GM12878 (cell line): Measurements from ENCODE around the gene PRPF6. TPM values are rescaled to one million over a fixed set of nuclear protein-coding genes. Genes with fewer than 3 reads are reported as not detected.

Experiments used
- BHLHE40 ChIP-seq, 2 experiments: fragments of 450-650 bp in 1 of 2; IDR thresholded peaks; 2 replicates each; pipeline ENCODE4 v1.6.1; 2011 to 2017; ENCODE audit warnings: low read depth in 2 of 2, borderline replicate concordance in 1 of 2, improper control_type of control experiment in 1 of 2, low read length in 1 of 2, mild to moderate bottlenecking in 1 of 2
- CEBPB ChIP-seq, 2 experiments: fragments of 150-350 bp in 1 of 2; IDR thresholded peaks; 2 replicates each; pipeline ENCODE4 v1.6.1; 2012 to 2014; ENCODE audit warnings: low read depth in 2 of 2, low read length in 2 of 2, borderline replicate concordance in 1 of 2, inconsistent platforms in 1 of 2
- CREM ChIP-seq: IDR thresholded peaks from 2 replicates; pipeline ENCODE4 v1.6.1; 2014; ENCODE audit warnings: antibody characterized with exemption, low read depth
- MXI1 ChIP-seq: fragments of 150-350 bp; IDR thresholded peaks from 2 replicates; pipeline ENCODE4 v1.6.1; 2011; ENCODE audit warnings: low read depth, mild to moderate bottlenecking, inconsistent platforms, low read length, improper control_type of control experiment
- NFXL1 ChIP-seq: fragments of 450-650 bp; IDR thresholded peaks from 2 replicates; pipeline ENCODE4 v1.6.1; 2017; ENCODE audit warnings: antibody characterized with exemption, mild to moderate bottlenecking, borderline replicate concordance
- PAX8 ChIP-seq: fragments of 450-650 bp; IDR thresholded peaks from 2 replicates; pipeline ENCODE4 v1.6.1; 2017; ENCODE audit warnings: mild to moderate bottlenecking, moderate library complexity
- RELA ChIP-seq: fragments of 450-650 bp; IDR thresholded peaks from 2 replicates; pipeline ENCODE4 v1.8.0; 2014; ENCODE audit warnings: borderline replicate concordance; ENCODE audit not compliant: partially characterized antibody
- SIX5 ChIP-seq: IDR thresholded peaks from 2 replicates; pipeline ENCODE4 v1.6.1; 2011; ENCODE audit warnings: mild to moderate bottlenecking, low read depth, low read length, moderate library complexity; ENCODE audit not compliant: severe bottlenecking
- STAT1 ChIP-seq: fragments of 450-650 bp; conservative IDR thresholded peaks from 2 replicates; pipeline ENCODE4 v1.6.1; 2014; ENCODE audit warnings: antibody characterized with exemption, mild to moderate bottlenecking
- TARDBP ChIP-seq: IDR thresholded peaks from 2 replicates; pipeline ENCODE4 v1.6.1; 2016; ENCODE audit warnings: borderline replicate concordance
- TCF7 ChIP-seq: IDR thresholded peaks from 2 replicates; pipeline ENCODE4 v1.6.1; 2014; ENCODE audit warnings: antibody characterized with exemption, borderline replicate concordance
- ZNF207 ChIP-seq: fragments of 450-650 bp; IDR thresholded peaks from 2 replicates; pipeline ENCODE4 v1.6.1; 2014; ENCODE audit warnings: antibody characterized with exemption, mild to moderate bottlenecking, borderline replicate concordance
- polyA plus RNA-seq, 11 experiments: library from polyadenylated mRNA; depleted of rRNA in 4 of 11; unstranded in 6 of 11; stranded (reverse) in 5 of 11; fragments of >200 nt; fragmentation: Nextera tagmentation in 4 of 11; fragmentation: Illumina TruSeq in 1 of 11; extraction: Ambion mirVana in 4 of 11; extraction: Trizol in 1 of 11; gene quantifications; 1 replicate in 1 of 11; 2 replicates in 10 of 11; pipeline versions ENCODE4 v1.2.1 to v1.2.3, GENCODE V29; 2011 to 2016; ENCODE audit warnings: inconsistent platforms in 2 of 11, missing spikeins in 2 of 11, low read depth in 1 of 11
- total RNA-seq, 4 experiments: library from RNA; depleted of rRNA in 3 of 4; stranded (reverse); fragments of >200 nt in 3 of 4; fragmentation: Illumina TruSeq in 1 of 4; extraction: Trizol in 1 of 4; gene quantifications; 2 replicates each; pipeline versions ENCODE4 v1.2.1 to v1.2.3, GENCODE V29; 2013 to 2021
- TF ChIP-seq, protein P1 (sequence below): fragments of 450-650 bp; IDR thresholded peaks from 2 replicates; pipeline ENCODE4 v1.6.1; 2017; ENCODE audit warnings: mild to moderate bottlenecking, moderate library complexity
- TF ChIP-seq, protein P2 (sequence below): fragments of 450-650 bp; conservative IDR thresholded peaks from 2 replicates; pipeline ENCODE4 v1.6.1; 2017; ENCODE audit warnings: mild to moderate bottlenecking, moderate library complexity
- TF ChIP-seq, protein P3 (sequence below): fragments of 450-650 bp; formaldehyde crosslinking; IDR thresholded peaks from 2 replicates; pipeline ENCODE4 v1.5.0; 2022; ENCODE audit warnings: mild to moderate bottlenecking, missing genetic modification characterization
- TF ChIP-seq, protein P4 (sequence below): IDR thresholded peaks from 2 replicates; pipeline ENCODE4 v1.6.1; 2012; ENCODE audit warnings: low read depth, low read length, improper control_type of control experiment

Gene PRPF6
- total and polyA plus RNA-seq, 10 of the 15 experiments (the other 5 are each of a cell fraction or from before 2014, with no cell fraction given), result 5.0 to 102 (median 71.3) TPM

DNA sequence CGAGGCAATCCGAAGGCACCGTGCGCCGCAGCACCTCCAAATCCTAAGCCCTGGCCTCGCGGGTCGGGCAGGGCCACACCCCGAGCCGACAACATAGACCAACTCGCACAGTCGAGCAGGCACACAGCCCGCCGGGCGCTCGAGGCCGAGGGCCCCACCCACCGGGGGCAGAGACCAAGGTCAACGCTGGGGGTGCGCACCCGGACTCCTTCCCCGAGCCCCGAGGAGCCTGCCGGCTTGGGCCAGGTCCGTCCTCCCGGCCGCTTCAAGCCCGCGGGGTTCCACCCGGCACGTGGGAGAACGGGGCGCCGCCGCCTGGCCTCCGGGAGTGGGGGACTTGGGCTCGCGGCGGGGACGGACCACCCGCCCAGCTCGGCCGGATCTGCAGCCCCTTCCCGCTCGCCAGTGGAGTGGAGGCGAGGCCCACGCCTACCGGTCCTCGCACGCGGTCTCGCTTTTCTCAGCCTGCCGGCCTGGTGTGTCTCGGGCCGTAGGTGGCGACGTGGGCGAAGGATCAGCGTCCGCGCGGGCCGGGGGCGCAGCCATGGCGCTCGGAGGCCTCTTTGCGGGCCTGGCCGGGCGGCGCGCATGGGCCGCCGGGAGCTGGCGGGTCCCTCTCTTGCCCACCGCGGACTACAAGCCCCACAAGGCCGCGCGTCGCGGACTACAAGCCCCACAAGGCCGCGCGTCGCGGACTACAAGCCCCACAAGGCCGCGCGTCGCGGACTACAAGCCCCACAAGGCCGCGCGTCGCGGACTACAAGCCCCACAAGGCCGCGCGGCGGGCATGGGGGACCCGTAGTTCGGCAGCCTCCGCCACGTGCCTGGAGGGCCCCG lies 24.9 kb upstream of the PRPF6 start, which contains the start of gene UCKL1 (continued):
- TF ChIP-seq, protein P1, sequence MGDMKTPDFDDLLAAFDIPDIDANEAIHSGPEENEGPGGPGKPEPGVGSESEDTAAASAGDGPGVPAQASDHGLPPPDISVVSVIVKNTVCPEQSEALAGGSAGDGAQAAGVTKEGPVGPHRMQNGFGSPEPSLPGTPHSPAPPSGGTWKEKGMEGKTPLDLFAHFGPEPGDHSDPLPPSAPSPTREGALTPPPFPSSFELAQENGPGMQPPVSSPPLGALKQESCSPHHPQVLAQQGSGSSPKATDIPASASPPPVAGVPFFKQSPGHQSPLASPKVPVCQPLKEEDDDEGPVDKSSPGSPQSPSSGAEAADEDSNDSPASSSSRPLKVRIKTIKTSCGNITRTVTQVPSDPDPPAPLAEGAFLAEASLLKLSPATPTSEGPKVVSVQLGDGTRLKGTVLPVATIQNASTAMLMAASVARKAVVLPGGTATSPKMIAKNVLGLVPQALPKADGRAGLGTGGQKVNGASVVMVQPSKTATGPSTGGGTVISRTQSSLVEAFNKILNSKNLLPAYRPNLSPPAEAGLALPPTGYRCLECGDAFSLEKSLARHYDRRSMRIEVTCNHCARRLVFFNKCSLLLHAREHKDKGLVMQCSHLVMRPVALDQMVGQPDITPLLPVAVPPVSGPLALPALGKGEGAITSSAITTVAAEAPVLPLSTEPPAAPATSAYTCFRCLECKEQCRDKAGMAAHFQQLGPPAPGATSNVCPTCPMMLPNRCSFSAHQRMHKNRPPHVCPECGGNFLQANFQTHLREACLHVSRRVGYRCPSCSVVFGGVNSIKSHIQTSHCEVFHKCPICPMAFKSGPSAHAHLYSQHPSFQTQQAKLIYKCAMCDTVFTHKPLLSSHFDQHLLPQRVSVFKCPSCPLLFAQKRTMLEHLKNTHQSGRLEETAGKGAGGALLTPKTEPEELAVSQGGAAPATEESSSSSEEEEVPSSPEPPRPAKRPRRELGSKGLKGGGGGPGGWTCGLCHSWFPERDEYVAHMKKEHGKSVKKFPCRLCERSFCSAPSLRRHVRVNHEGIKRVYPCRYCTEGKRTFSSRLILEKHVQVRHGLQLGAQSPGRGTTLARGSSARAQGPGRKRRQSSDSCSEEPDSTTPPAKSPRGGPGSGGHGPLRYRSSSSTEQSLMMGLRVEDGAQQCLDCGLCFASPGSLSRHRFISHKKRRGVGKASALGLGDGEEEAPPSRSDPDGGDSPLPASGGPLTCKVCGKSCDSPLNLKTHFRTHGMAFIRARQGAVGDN, result peak; percentile 30; the same call in 1 of the 2 replicates
- peak; percentile 13 for TF ChIP-seq RELA
- TF ChIP-seq TCF7, result no peak
- TF ChIP-seq SIX5, result peak; percentile 97
- peak; percentile 83; the same call in 1 of the 2 replicates for TF ChIP-seq ZNF207
- peak; percentile 93 for TF ChIP-seq TARDBP
- TF ChIP-seq PAX8, result no peak
- TF ChIP-seq NFXL1, result no peak
- TF ChIP-seq, protein P2, sequence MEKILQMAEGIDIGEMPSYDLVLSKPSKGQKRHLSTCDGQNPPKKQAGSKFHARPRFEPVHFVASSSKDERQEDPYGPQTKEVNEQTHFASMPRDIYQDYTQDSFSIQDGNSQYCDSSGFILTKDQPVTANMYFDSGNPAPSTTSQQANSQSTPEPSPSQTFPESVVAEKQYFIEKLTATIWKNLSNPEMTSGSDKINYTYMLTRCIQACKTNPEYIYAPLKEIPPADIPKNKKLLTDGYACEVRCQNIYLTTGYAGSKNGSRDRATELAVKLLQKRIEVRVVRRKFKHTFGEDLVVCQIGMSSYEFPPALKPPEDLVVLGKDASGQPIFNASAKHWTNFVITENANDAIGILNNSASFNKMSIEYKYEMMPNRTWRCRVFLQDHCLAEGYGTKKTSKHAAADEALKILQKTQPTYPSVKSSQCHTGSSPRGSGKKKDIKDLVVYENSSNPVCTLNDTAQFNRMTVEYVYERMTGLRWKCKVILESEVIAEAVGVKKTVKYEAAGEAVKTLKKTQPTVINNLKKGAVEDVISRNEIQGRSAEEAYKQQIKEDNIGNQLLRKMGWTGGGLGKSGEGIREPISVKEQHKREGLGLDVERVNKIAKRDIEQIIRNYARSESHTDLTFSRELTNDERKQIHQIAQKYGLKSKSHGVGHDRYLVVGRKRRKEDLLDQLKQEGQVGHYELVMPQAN, result peak; percentile 56
- TF ChIP-seq BHLHE40 (IDR thresholded peaks at IDR 0.05; ENCODE audit: borderline replicate concordance in 1 of 2, low read depth in 2 of 2, low read length in 1 of 2), result peak; percentile 86 to 95
- TF ChIP-seq, protein P3, sequence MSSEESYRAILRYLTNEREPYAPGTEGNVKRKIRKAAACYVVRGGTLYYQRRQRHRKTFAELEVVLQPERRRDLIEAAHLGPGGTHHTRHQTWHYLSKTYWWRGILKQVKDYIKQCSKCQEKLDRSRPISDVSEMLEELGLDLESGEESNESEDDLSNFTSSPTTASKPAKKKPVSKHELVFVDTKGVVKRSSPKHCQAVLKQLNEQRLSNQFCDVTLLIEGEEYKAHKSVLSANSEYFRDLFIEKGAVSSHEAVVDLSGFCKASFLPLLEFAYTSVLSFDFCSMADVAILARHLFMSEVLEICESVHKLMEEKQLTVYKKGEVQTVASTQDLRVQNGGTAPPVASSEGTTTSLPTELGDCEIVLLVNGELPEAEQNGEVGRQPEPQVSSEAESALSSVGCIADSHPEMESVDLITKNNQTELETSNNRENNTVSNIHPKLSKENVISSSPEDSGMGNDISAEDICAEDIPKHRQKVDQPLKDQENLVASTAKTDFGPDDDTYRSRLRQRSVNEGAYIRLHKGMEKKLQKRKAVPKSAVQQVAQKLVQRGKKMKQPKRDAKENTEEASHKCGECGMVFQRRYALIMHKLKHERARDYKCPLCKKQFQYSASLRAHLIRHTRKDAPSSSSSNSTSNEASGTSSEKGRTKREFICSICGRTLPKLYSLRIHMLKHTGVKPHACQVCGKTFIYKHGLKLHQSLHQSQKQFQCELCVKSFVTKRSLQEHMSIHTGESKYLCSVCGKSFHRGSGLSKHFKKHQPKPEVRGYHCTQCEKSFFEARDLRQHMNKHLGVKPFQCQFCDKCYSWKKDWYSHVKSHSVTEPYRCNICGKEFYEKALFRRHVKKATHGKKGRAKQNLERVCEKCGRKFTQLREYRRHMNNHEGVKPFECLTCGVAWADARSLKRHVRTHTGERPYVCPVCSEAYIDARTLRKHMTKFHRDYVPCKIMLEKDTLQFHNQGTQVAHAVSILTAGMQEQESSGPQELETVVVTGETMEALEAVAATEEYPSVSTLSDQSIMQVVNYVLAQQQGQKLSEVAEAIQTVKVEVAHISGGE (CRISPR knock-in tag), result 0 out of 2 replicates have a peak, but pooled peaks have one; percentile 3
- no peak for TF ChIP-seq CEBPB (IDR thresholded peaks at IDR 0.05; ENCODE audit: borderline replicate concordance in 1 of 2, low read depth in 2 of 2, low read length in 2 of 2)
- peak; percentile 88 for TF ChIP-seq MXI1
- TF ChIP-seq STAT1, result no peak; the same call in 1 of the 2 replicates
- TF ChIP-seq, protein P4, sequence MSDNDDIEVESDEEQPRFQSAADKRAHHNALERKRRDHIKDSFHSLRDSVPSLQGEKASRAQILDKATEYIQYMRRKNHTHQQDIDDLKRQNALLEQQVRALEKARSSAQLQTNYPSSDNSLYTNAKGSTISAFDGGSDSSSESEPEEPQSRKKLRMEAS, result peak; percentile 89
- peak; percentile 97 for TF ChIP-seq CREM
